Breast epithelium (tissue), 4 donors: ENCODE data around the gene PRKRIP1. TPM values are rescaled to one million over a fixed set of nuclear protein-coding genes. Genes with fewer than 3 reads are reported as not detected.

Experiments used
- DNase-seq, 2 donors: peaks; one replicate each; pipeline ENCODE4 v3.0.0-alpha.2; 2019; ENCODE audit warnings: low spot score in 2 of 2
- H3K27ac ChIP-seq, 2 donors: fragments of 200-600 bp; sonication (generic) in 1 of 2; one replicate each; pipeline ENCODE4 v1.5.1; 2016 to 2019; ENCODE audit warnings: mild to moderate bottlenecking in 1 of 2
- H3K27me3 ChIP-seq, 2 donors: fragments of 200-600 bp; sonication (generic) in 1 of 2; one replicate each; pipeline versions ENCODE4 v1.5.1 to v1.6.0; 2017 to 2019; ENCODE audit warnings: control low read depth in 1 of 2, mild to moderate bottlenecking in 1 of 2
- H3K36me3 ChIP-seq: fragments of 200-600 bp; one replicate; pipeline ENCODE4 v1.5.1; 2019
- H3K4me1 ChIP-seq, 2 donors: fragments of 200-600 bp; sonication (generic); one replicate each; pipeline ENCODE4 v1.5.1; 2016 to 2019; ENCODE audit warnings: control low read depth in 1 of 2
- H3K4me3 ChIP-seq, 3 donors: fragments of 200-600 bp; sonication (generic); 1 replicate in 2 of 3; 2 replicates in 1 of 3; pipeline ENCODE4 v1.5.1; 2016 to 2019; ENCODE audit warnings: mild to moderate bottlenecking in 3 of 3, moderate library complexity in 2 of 3
- H3K9me3 ChIP-seq, 2 donors: fragments of 200-600 bp; sonication (generic) in 1 of 2; one replicate each; pipeline ENCODE4 v1.5.1; 2016 to 2019; ENCODE audit warnings: control low read depth in 1 of 2
- CTCF ChIP-seq, 3 donors: fragments of 450-650 bp; IDR thresholded peaks; one replicate each; pipeline ENCODE4 v1.5.1; 2016 to 2017; ENCODE audit warnings: antibody characterized with exemption in 3 of 3, mild to moderate bottlenecking in 3 of 3, moderate library complexity in 3 of 3
- POLR2A ChIP-seq: fragments of 450-650 bp; IDR thresholded peaks from one replicate; pipeline ENCODE4 v1.6.1; 2016; ENCODE audit warnings: antibody characterized with exemption, mild to moderate bottlenecking, moderate library complexity
- POLR2AphosphoS5 ChIP-seq, 3 donors: sonication (generic); formaldehyde crosslinking; IDR thresholded peaks; one replicate each; pipeline ENCODE4 v1.6.1; 2017; ENCODE audit warnings: antibody characterized with exemption in 3 of 3
- intact Hi-C: fragments of 100-400 bp; cut with DNase I; formaldehyde crosslinking; loops from one replicate; pipeline ENCODE4 v1.15.1; 2023; ENCODE audit warnings: low total_unique reads
- total RNA-seq, 3 donors: library from RNA; depleted of rRNA; stranded (reverse); fragments of >200 nt; gene quantifications; one replicate each; pipeline ENCODE4 v1.1.0, GENCODE V29; 2016

PRKRIP1 gene
- total RNA-seq, 3 donors from 2014 or later, result 17.3 to 30.5 (median 29.7) TPM

- no peak for DNase-seq
- no peak overlapping the region for H3K4me3 ChIP-seq
- no peaks in the 10 kb centered on the region for H3K9me3 ChIP-seq
- H3K4me1 ChIP-seq, result no peaks in the 10 kb centered on the region
- H3K36me3 ChIP-seq, result peaks cover 6% of the 10 kb centered on the region
- no peaks in the 10 kb centered on the region for H3K27me3 ChIP-seq
- H3K27ac ChIP-seq, result peak overlapping the region; percentile 40 to 58
- TF ChIP-seq POLR2A, result no peak
- no peak for TF ChIP-seq POLR2AphosphoS5 (IDR thresholded peaks at IDR 0.05)
- TF ChIP-seq CTCF (IDR thresholded peaks at IDR 0.05), result no peak
- intact Hi-C loops, result no loop called here
Observed at GRCh38 chr7:102426268-102427018, 30.3 kb downstream of the PRKRIP1 start.

- TF ChIP-seq POLR2AphosphoS5 (IDR thresholded peaks at IDR 0.05), result no peak
- no peak for TF ChIP-seq CTCF (IDR thresholded peaks at IDR 0.05)
- intact Hi-C loops, result no loop called here
- H3K9me3 ChIP-seq, result no peaks in the 10 kb centered on the region
- no peak for DNase-seq
- H3K4me1 ChIP-seq, result no peaks in the 10 kb centered on the region
- H3K36me3 ChIP-seq, result peaks cover 6% of the 10 kb centered on the region
- H3K4me3 ChIP-seq, result no peak overlapping the region
- H3K27me3 ChIP-seq, result no peaks in the 10 kb centered on the region
- H3K27ac ChIP-seq, result peak overlapping the region; percentile 40 to 58
Observed at GRCh38 chr7:102427019-102427405, 30.8 kb downstream of the PRKRIP1 start.

- intact Hi-C loops, result no loop called here
- no peak overlapping the region for H3K4me3 ChIP-seq
- no peak for TF ChIP-seq CTCF (IDR thresholded peaks at IDR 0.05)
- no peak for TF ChIP-seq POLR2AphosphoS5 (IDR thresholded peaks at IDR 0.05)
- no peak for TF ChIP-seq POLR2A
- peaks cover 6% of the 10 kb centered on the region for H3K36me3 ChIP-seq
- no peak for DNase-seq
- H3K27ac ChIP-seq, result no peak overlapping the region
- H3K9me3 ChIP-seq, result no peaks in the 10 kb centered on the region
- H3K4me1 ChIP-seq, result no peaks in the 10 kb centered on the region
- no peaks in the 10 kb centered on the region for H3K27me3 ChIP-seq
Observed at GRCh38 chr7:102429141-102429899, 33.2 kb downstream of the PRKRIP1 start.

- no peak for TF ChIP-seq POLR2AphosphoS5 (IDR thresholded peaks at IDR 0.05)
- no peak for TF ChIP-seq CTCF (IDR thresholded peaks at IDR 0.05)
- no peak for TF ChIP-seq POLR2A
- intact Hi-C loops, result no loop called here
- Histone ChIP-seq H3K27ac (peak overlapping the region; percentile 57 to 86), H3K9me3 (no peaks in the 10 kb centered on the region), H3K27me3 (no peaks in the 10 kb centered on the region), H3K4me1 (no peaks in the 10 kb centered on the region), H3K36me3 (no peaks in the 10 kb centered on the region), H3K4me3 (no peak overlapping the region)
- no peak for DNase-seq
Observed at GRCh38 chr7:102431617-102432298, 35.6 kb downstream of the PRKRIP1 start.
